Left ventricle myocardium superior (tissue), 1 donor: Measurements from ENCODE around the gene PHAF1. TPM values are rescaled to one million over a fixed set of nuclear protein-coding genes. Genes with fewer than 3 reads are reported as not detected.

ENCODE experiments used
- ATAC-seq: fragments of 200-7000 bp; cut with Tn5 transposase; one replicate; pipeline ENCODE4 v1.9.1; 2020; ENCODE audit warnings: mild to moderate bottlenecking, moderate library complexity
- DNase-seq: peaks from one replicate; pipeline ENCODE4 v3.0.0-alpha.2; 2020
- intact Hi-C: fragments of 100-400 bp; cut with micrococcal nuclease; formaldehyde crosslinking; loops from one replicate; pipeline ENCODE4 v1.11.0; 2022
- total RNA-seq: library from RNA; stranded (reverse); fragmentation: NEBNext Ultra II Directional; extraction: Animal tissue kit (Norgen Biotek cat#: 25700); gene quantifications from one replicate; pipeline ENCODE4 v1.2.1, GENCODE V29; 2021
- donor health status: DM: no; HTN: yes; CAD: no; lungs with severe emphysema.

PHAF1 gene
- total RNA-seq, 1 donor from 2014 or later: 10.7 TPM

GRCh38 chr16:67187175-67187890, 77.6 kb downstream of the PHAF1 start:
- intact Hi-C loops: no loop called here

GRCh38 chr16:67188323-67188722, 78.6 kb downstream of the PHAF1 start:
- DNase-seq: no peak
- no peak for ATAC-seq
- intact Hi-C loops: no loop called here

More at GRCh38 chr16:67187175-67187890, 77.6 kb downstream of the PHAF1 start:
- ATAC-seq: no peak
- no peak for DNase-seq

- intact Hi-C loops: no loop called here
- ATAC-seq (no peak), DNase-seq (no peak)
Measured at GRCh38 chr16:67188798-67189197, 79.1 kb downstream of the PHAF1 start.

- intact Hi-C loops: no loop called here
- DNase-seq (no peak), ATAC-seq (no peak)
Measured at GRCh38 chr16:67190041-67190440, 80.3 kb downstream of the PHAF1 start, which contains the start of gene EXOC3L1. Gene EXOC3L1, minus strand, starts transcription at chr16:67190136. Its CDS starts 460 bp downstream, at chr16:67189676.

GRCh38 chr16:67190448-67191399, 81.0 kb downstream of the PHAF1 start:
- no peak for DNase-seq
- ATAC-seq: no peak
- intact Hi-C loops: no loop called here

- DNase-seq (no peak), ATAC-seq (peak; percentile 4)
- intact Hi-C loops: no loop called here
Measured at GRCh38 chr16:67191411-67191994, 81.8 kb downstream of the PHAF1 start.

- peak; percentile 94 for ATAC-seq
Measured at GRCh38 chr16:67191995-67192681, 82.4 kb downstream of the PHAF1 start, which contains the start of gene E2F4. Gene E2F4, plus strand, starts transcription at chr16:67192155. Its CDS starts 73 bp downstream, at chr16:67192228.

GRCh38 chr16:67192781-67193361, 83.1 kb downstream of the PHAF1 start:
- DNase-seq (no peak), ATAC-seq (no peak)
- intact Hi-C loops: no loop called here

More at GRCh38 chr16:67191995-67192681, 82.4 kb downstream of the PHAF1 start, which contains the start of gene E2F4:
- DNase-seq: peak; percentile 94
- intact Hi-C loops: no loop called here

- no peak for ATAC-seq
- intact Hi-C loops: no loop called here
Measured at GRCh38 chr16:67193536-67193935, 83.8 kb downstream of the PHAF1 start.

GRCh38 chr16:67194260-67194659, 84.5 kb downstream of the PHAF1 start:
- DNase-seq (no peak), ATAC-seq (no peak)
- intact Hi-C loops: no loop called here

More at GRCh38 chr16:67193536-67193935, 83.8 kb downstream of the PHAF1 start:
- no peak for DNase-seq

- DNase-seq (no peak), ATAC-seq (no peak)
- intact Hi-C loops: no loop called here
Measured at GRCh38 chr16:67195676-67196075, 85.9 kb downstream of the PHAF1 start.

GRCh38 chr16:67196881-67197280, 87.1 kb downstream of the PHAF1 start:
- intact Hi-C loops: no loop called here
- ATAC-seq: no peak

GRCh38 chr16:67197704-67198103, 88.0 kb downstream of the PHAF1 start:
- intact Hi-C loops: no loop called here
- ATAC-seq (no peak), DNase-seq (no peak)

More at GRCh38 chr16:67196881-67197280, 87.1 kb downstream of the PHAF1 start:
- no peak for DNase-seq

Other genes with a start within 250 kb of the PHAF1 start
- 2.2 TPM for gene PDP2, start 229.4 kb upstream of the PHAF1 start, total RNA-seq
- not detected for gene CDH16, start 191.1 kb upstream of the PHAF1 start, total RNA-seq
- gene RRAD, start 184.4 kb upstream of the PHAF1 start, total RNA-seq: 86.7 TPM
- gene CIAO2B, start 175.5 kb upstream of the PHAF1 start, total RNA-seq: 114 TPM
- 103 TPM for gene CES2, start 174.4 kb upstream of the PHAF1 start, total RNA-seq
- gene CES3, start 148.7 kb upstream of the PHAF1 start, total RNA-seq: 1.6 TPM
- 6.7 TPM for gene CES4A, start 121.4 kb upstream of the PHAF1 start, total RNA-seq
- 24.2 TPM for gene CBFB, start 80.8 kb upstream of the PHAF1 start, total RNA-seq
- 7.8 TPM for gene B3GNT9, start 41.1 kb downstream of the PHAF1 start, total RNA-seq
- gene TRADD, start 50.0 kb downstream of the PHAF1 start, total RNA-seq: 7.2 TPM
- 12.0 TPM for gene FBXL8, start 50.0 kb downstream of the PHAF1 start, total RNA-seq
- 71.0 TPM for gene HSF4, start 54.8 kb downstream of the PHAF1 start, total RNA-seq
- gene NOL3, start 60.6 kb downstream of the PHAF1 start, total RNA-seq: 125 TPM
- gene MATCAP1, start 74.0 kb downstream of the PHAF1 start, total RNA-seq: 12.4 TPM
- 4.1 TPM for gene EXOC3L1, start 80.2 kb downstream of the PHAF1 start, total RNA-seq
- 35.7 TPM for gene E2F4, start 82.2 kb downstream of the PHAF1 start, total RNA-seq
- gene ELMO3, start 89.2 kb downstream of the PHAF1 start, total RNA-seq: 0.79 TPM
- 11.7 TPM for gene TMEM208, start 117.2 kb downstream of the PHAF1 start, total RNA-seq
- 14.5 TPM for gene FHOD1, start 137.5 kb downstream of the PHAF1 start, total RNA-seq
- gene SLC9A5, start 139.0 kb downstream of the PHAF1 start, total RNA-seq: 1.2 TPM
- 1.5 TPM for gene PLEKHG4, start 169.6 kb downstream of the PHAF1 start, total RNA-seq
- gene KCTD19, start 216.8 kb downstream of the PHAF1 start, total RNA-seq: not detected
- gene LRRC36, start 216.9 kb downstream of the PHAF1 start, total RNA-seq: not detected